Cortex of kidney (tissue), 1 donor: ENCODE measurements around the gene TXNDC16.
A peak's percentile ranks its signal among the peaks of the same experiment; 100 is the strongest.
"Not testable (repeated sequence)": the region's sequence is repeated elsewhere in the genome, so short reads cannot be mapped to it uniquely, and the experiment has no call there.

ENCODE experiments used
- DNase-seq: peaks from one replicate; lab custom pipeline; 2025; lab: John Stamatoyannopoulos, UW

TXNDC16 gene, protein sequence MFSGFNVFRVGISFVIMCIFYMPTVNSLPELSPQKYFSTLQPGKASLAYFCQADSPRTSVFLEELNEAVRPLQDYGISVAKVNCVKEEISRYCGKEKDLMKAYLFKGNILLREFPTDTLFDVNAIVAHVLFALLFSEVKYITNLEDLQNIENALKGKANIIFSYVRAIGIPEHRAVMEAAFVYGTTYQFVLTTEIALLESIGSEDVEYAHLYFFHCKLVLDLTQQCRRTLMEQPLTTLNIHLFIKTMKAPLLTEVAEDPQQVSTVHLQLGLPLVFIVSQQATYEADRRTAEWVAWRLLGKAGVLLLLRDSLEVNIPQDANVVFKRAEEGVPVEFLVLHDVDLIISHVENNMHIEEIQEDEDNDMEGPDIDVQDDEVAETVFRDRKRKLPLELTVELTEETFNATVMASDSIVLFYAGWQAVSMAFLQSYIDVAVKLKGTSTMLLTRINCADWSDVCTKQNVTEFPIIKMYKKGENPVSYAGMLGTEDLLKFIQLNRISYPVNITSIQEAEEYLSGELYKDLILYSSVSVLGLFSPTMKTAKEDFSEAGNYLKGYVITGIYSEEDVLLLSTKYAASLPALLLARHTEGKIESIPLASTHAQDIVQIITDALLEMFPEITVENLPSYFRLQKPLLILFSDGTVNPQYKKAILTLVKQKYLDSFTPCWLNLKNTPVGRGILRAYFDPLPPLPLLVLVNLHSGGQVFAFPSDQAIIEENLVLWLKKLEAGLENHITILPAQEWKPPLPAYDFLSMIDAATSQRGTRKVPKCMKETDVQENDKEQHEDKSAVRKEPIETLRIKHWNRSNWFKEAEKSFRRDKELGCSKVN

GRCh38 chr14:52552063-52552988, at the start of gene TXNDC16, which contains the start of gene GPR137C:
Gene TXNDC16, minus strand, starts transcription at chr14:52552505. Its CDS starts 8,948 bp downstream, at chr14:52543557.
Gene GPR137C, plus strand, starts transcription at chr14:52552836. Its CDS starts 312 bp downstream, at chr14:52553148.
- DNase-seq, result peak; percentile 75

DNA sequence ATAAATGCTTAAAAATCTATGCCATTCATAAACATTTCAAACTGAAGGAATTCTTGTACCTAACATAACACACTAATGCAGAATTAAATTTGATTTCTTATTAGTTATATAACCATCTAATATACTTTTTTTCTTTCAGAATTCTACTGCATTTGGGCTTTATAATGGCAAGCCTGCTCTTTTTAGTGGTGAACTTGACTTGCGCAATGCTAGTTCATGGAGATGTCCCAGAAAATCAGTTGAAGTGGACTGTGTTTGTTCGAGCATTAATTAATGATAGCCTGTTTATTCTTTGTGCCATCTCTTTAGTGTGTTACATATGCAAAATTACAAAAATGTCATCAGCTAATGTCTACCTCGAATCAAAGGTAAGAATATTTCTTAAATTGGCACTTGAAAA, 47.7 kb upstream of the TXNDC16 start:
- DNase-seq, result no peak

- no peak for DNase-seq
These were observed 46.3 kb upstream of the TXNDC16 start for GRCh38 chr14:52598568-52598967.

DNA sequence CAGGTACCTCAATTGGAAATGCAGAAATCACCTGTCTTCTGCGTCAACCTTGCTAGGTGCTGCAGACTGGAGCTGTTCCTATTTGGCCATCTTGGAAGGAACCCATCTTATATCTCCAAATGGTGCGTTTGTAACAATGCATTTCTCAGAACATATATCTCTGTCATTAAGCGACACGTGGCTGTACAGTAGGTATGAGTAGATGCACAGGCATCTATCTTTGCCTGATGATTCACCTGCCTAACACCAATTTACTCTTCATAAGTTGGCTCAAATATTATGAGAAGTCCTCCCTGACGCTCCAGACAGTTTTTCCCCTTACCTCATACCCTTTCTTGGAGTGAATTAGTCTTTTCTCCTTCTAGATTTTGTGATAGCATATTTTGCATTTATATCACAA, 44.6 kb upstream of the TXNDC16 start:
- DNase-seq, result no peak

GRCh38 chr14:52596320-52596719, 44.0 kb upstream of the TXNDC16 start:
- no peak for DNase-seq

DNA sequence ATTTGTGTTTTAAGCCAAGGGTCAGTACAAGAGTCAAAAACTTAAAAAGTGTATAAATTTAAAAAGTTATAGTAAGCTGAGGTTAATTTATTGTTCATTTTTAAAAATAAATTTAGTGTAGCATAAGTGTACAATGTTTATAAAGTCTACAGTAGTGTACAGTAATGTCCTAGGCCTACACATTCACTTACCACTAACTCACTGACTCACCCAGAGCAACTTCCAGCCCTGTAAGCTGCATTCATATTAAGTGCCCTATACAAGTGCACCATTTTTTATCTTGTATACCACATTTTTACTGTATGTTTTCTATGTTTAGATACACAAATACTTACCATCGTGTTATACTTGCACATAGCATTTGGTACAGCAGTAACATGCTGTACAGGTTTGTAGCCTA, 38.0 kb upstream of the TXNDC16 start:
- no peak for DNase-seq

DNA sequence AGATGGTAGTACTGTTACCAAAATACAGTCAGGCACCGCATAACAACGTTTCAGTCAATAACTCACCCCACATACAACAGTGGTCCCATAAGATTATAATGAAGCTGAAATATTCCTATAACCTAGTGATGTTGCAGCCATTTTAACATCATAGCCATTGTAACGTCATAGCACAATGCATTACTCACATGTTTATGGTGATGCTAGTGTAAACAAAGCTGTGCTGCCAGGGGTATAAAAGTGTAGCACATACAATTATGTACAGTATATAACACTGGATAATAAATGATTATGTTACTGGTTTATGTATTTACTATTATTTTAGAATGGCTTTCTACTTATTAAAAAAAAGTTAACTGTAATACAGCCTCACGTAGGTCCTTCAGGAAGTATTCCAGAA, 37.3 kb upstream of the TXNDC16 start:
- no peak for DNase-seq

DNA sequence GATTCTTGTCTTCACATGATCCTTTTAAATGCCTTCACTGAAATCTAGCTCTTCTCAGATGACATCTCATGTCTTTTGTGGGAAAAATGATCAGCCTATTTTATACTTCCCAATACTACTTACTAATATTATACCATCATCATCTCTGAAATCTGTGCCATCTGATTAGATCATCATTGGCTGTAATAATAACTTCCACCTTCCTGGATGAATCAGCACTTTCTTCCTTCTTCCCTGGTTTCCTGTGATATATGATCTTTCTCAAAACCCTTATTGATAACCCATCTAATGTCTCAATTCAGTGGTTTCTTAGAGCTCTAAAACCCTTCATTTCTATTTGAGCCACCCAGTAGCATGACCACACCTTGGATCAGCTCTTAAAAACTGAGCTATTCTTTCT, 31.2 kb upstream of the TXNDC16 start:
- DNase-seq, result no peak

GRCh38 chr14:52575858-52576257, 23.6 kb upstream of the TXNDC16 start:
- no peak for DNase-seq

- DNase-seq, result not testable (repeated sequence)
These were observed 16.1 kb upstream of the TXNDC16 start for GRCh38 chr14:52568454-52568853.

DNA sequence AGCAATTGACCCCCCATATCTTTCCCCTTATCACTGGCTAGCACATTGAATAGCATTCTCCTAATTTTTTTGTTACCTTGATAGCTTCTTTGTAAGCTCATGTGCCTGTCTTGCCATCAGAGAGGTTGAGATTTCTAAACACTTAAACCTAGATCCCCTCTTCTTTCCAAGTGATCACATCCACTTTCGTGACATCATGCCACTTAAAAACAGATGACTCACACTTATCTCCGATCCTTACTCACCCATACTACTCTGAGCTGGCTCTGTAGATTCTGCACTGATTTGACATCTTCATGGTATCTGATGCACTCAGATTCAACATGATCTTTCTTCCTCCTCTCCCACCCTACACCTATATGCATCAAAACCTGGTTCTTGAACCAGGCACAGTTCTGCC, 10.8 kb upstream of the TXNDC16 start:
- DNase-seq, result no peak

DNA sequence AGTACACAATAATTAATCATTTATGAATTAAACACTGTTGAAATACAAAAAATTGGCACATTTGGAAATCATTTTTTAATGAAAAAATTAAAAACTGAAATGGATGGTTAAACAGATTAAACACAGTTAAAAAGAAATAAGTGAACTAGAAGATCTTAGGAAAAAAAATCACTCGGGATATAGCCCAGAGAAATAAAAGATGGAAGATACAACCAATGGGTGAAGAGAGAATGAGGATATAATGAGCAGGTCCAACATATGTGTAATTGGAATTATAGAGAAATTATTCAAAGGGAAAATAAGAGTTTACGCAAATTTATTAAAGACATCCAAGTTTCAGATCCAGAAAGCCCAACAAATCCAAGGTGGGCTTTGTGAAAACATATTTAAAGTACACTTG, 6.4 kb upstream of the TXNDC16 start:
- DNase-seq, result no peak

DNA sequence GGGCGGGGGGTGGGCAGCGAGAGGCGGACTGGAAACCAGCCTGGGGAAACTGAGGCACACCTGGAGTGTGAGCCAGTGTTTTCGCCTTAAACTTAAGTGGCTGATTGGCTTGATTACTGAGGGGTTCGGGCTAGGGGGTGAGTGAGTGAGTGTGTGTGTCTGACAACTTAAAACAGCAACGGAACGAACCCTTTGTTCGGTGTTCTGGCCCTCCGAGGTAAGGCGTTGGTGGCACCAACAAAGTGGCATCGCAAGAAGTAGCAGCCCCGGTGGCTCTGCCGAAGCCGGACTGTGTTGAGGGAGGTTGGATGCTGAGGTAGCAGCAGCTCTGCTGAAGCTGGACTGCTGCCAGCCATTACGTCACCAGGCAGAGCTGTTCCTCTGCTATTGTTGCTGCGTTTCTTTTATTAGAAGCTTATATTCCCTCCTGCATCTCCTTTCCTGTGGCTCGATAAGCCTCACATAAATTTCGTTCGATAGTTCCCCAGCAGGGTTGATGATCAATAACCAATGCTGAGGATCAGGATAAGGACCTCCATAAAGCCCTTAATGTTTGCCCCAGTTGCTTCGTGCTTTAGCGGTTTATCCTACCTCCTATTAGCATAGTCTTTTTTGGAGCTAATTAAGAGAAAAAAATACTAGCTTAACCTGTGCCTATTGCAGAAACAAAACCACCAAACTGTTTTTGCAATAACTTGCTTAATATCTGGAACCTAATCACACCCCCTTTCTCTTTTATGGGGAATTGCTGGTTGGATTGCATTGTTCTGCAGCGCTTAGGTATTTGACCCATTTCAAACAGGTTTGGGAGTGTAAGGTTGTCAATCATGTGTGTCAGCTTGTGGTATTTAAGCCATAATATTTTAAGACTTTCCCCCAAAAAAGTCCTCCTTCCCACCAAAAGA, 1.6 kb upstream of the TXNDC16 start:
- no peak for DNase-seq

DNA sequence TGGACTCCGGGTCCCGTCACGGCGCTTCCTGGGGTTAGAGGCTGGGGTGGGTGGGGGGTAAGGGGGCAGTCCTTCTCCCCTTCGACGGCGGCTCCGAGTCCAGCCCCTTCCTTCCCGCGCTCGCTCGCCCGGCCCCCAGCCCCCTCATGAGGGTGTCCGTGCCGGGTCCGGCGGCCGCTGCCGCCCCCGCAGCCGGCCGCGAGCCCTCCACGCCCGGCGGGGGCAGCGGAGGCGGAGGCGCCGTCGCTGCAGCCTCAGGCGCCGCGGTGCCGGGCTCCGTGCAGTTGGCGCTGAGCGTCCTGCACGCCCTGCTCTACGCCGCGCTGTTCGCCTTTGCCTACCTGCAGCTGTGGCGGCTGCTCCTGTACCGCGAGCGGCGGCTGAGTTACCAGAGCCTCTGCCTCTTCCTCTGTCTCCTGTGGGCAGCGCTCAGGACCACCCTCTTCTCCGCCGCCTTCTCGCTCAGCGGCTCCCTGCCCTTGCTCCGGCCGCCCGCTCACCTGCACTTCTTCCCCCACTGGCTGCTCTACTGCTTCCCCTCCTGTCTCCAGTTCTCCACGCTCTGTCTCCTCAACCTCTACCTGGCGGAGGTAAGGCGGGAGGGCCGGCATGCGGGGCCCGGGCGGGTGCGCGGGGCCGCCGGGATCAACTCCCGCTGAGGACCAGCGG, 831 bp upstream of the TXNDC16 start:
- DNase-seq, result no peak

GRCh38 chr14:52551696-52552062, 626 bp downstream of the TXNDC16 start:
- DNase-seq, result no peak

DNA sequence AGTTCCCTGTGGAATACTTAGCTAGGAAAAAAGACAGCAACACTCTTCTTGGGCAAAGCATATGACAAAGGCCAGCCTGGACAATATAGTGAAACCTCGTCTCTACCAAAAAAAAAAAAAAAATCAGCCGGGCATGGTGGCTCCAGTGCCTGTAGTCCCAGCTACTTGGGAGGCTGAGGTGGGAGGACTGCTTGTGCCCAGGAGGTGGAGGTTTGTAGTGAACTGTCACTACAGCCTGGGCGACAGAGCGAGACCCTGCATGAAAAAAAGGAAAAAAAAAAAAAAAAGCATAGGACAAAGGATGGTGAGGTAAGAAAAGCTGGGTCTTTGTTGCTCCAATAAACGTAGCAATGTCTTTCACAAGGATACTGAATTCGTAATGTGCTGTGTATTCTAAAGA, 1.1 kb downstream of the TXNDC16 start:
- DNase-seq, result no peak

DNA sequence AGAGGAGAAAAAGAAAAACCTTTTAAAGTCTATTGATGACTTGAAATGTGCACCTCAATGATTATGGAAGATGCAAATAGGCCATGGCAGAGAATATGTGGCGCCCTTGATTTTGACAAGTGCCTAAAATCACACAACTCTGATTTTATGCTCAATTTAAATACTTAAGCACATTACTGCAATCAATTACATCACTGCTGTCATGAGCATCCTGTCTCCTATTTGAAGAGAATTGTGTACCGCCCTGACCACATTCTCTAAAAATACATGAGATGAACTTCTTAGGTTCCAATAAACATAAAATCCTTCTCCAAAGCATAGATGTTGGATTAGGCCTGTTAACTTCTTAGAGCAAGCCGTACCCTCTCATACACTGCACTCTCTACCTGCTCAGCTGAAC, 1.6 kb downstream of the TXNDC16 start:
- DNase-seq, result no peak

GRCh38 chr14:52547526-52547925, 4.8 kb downstream of the TXNDC16 start:
- DNase-seq, result no peak

GRCh38 chr14:52547027-52547426, 5.3 kb downstream of the TXNDC16 start:
- no peak for DNase-seq

- no peak for DNase-seq
These were observed 6.0 kb downstream of the TXNDC16 start for GRCh38 chr14:52546318-52546670.
